Activated CD8-positive, alpha-beta memory T cell treated with anti-CD3 and anti-CD28 coated beads, Interleukin-2, amount 10 ng/mL, durations not matched to agents 7 days and 5 days (primary cell): Measurements from ENCODE around the gene TAS2R8. TPM values are rescaled to one million over a fixed set of nuclear protein-coding genes. Genes with fewer than 3 reads are reported as not detected.

ENCODE experiments used
- ATAC-seq: fragments of 150-1000 bp; cut with Tn5 transposase; one replicate; pipeline ENCODE4 v1.10.0; 2021; ENCODE audit warnings: moderate library complexity
- CTCF ChIA-PET: fragments of 350-600 bp; sonication (Branson Sonifier 250); formaldehyde crosslinking; loops from one replicate; lab custom pipeline; 2021; ENCODE audit warnings: antibody characterized with exemption; lab: Charles Lee
- DNase-seq: peaks from one replicate; pipeline ENCODE4 v3.0.0-alpha.2; 2020
- H3K27ac Mint-ChIP-seq: one replicate; pipeline ENCODE4 v1.8.0; 2021; ENCODE audit warnings: mild to moderate bottlenecking, mixed read lengths
- H3K27me3 Mint-ChIP-seq: one replicate; pipeline ENCODE4 v1.8.0; 2021; ENCODE audit warnings: mixed read lengths
- H3K36me3 Mint-ChIP-seq: one replicate; pipeline ENCODE4 v1.8.0; 2021; ENCODE audit warnings: mild to moderate bottlenecking, mixed read lengths
- H3K4me1 Mint-ChIP-seq: one replicate; pipeline ENCODE4 v1.8.0; 2021; ENCODE audit warnings: mixed read lengths
- H3K4me3 Mint-ChIP-seq: one replicate; pipeline ENCODE4 v1.8.0; 2021; ENCODE audit warnings: mild to moderate bottlenecking, moderate library complexity, mixed read lengths
- H3K9me3 Mint-ChIP-seq: one replicate; pipeline ENCODE4 v1.8.0; 2022; ENCODE audit warnings: low read depth, mixed read lengths
- total RNA-seq, 2 experiments: library from RNA; stranded (reverse); gene quantifications; one replicate each; pipeline ENCODE4 v1.2.3, GENCODE V29; 2021

TAS2R8 gene
- total RNA-seq, result not detected

GRCh38 chr12:10807186-10807585 is at the start of gene TAS2R8:
TAS2R8 (minus strand) TSS chr12:10807286; CDS start chr12:10806980, 306 bp downstream.
- Mint-ChIP-seq H3K9me3 (no peaks in the 10 kb centered on the region), H3K27ac (no peak within 1 kb of the TSS), H3K4me1 (no peaks in the 10 kb centered on the region), H3K27me3 (peaks cover 47% of the 10 kb centered on the region), H3K4me3 (no peak within 1 kb of the TSS), H3K36me3 (no peaks in the 10 kb centered on the region)
- ATAC-seq (no peak), DNase-seq (no peak)
- CTCF ChIA-PET, result no interaction called here

- Mint-ChIP-seq H3K36me3 (peaks cover 58% of the 10 kb centered on the region), H3K4me3 (no peak overlapping the region), H3K27me3 (no peaks in the 10 kb centered on the region), H3K9me3 (peaks cover 25% of the 10 kb centered on the region), H3K4me1 (peaks cover 15% of the 10 kb centered on the region), H3K27ac (no peak overlapping the region)
- CTCF ChIA-PET, result no interaction called here
- DNase-seq (no peak), ATAC-seq (no peak)
Measured at GRCh38 chr12:10855807-10856206, 48.7 kb upstream of the TAS2R8 start.

GRCh38 chr12:10853776-10854175 is 46.7 kb upstream of the TAS2R8 start:
- peaks cover 35% of the 10 kb centered on the region for H3K4me1 Mint-ChIP-seq
- H3K27ac Mint-ChIP-seq, result no peak overlapping the region
- ATAC-seq, result no peak
- H3K36me3 Mint-ChIP-seq, result peaks cover 51% of the 10 kb centered on the region
- CTCF ChIA-PET, result no interaction called here
- H3K9me3 Mint-ChIP-seq, result peaks cover 25% of the 10 kb centered on the region
- no peak overlapping the region for H3K4me3 Mint-ChIP-seq
- H3K27me3 Mint-ChIP-seq, result no peaks in the 10 kb centered on the region
- no peak for DNase-seq

GRCh38 chr12:10851243-10851858 is 44.3 kb upstream of the TAS2R8 start:
- H3K4me1 Mint-ChIP-seq, result peaks cover 38% of the 10 kb centered on the region
- peaks cover 9% of the 10 kb centered on the region for H3K9me3 Mint-ChIP-seq
- peak overlapping the region; percentile 26 for H3K27ac Mint-ChIP-seq
- ATAC-seq (no peak), DNase-seq (no peak)
- CTCF ChIA-PET, result interaction anchor here (1.2 kb wide), 1 partner anchor 32 kb away, joined by 3 read pairs; the partner anchor contains the start of gene PRH1
- H3K36me3 Mint-ChIP-seq, result peaks cover 43% of the 10 kb centered on the region
- no peaks in the 10 kb centered on the region for H3K27me3 Mint-ChIP-seq
- no peak overlapping the region for H3K4me3 Mint-ChIP-seq

- Mint-ChIP-seq H3K4me1 (peaks cover 38% of the 10 kb centered on the region), H3K9me3 (no peaks in the 10 kb centered on the region), H3K4me3 (no peak within 1 kb of the TSS), H3K36me3 (peaks cover 34% of the 10 kb centered on the region), H3K27ac (peak within 1 kb of the TSS; percentile 63), H3K27me3 (no peaks in the 10 kb centered on the region)
- ATAC-seq (peak; percentile 85), DNase-seq (peak; percentile 82)
- CTCF ChIA-PET, result no interaction called here
Measured at GRCh38 chr12:10849425-10849878, 42.4 kb upstream of the TAS2R8 start, which contains the start of gene PRR4. PRR4 (minus strand) TSS chr12:10849475; CDS start chr12:10849437, 38 bp downstream.

- H3K4me3 Mint-ChIP-seq, result no peak overlapping the region
- ATAC-seq (no peak), DNase-seq (no peak)
- peaks cover 34% of the 10 kb centered on the region for H3K36me3 Mint-ChIP-seq
- H3K4me1 Mint-ChIP-seq, result peaks cover 38% of the 10 kb centered on the region
- CTCF ChIA-PET, result no interaction called here
- H3K9me3 Mint-ChIP-seq, result no peaks in the 10 kb centered on the region
- no peak overlapping the region for H3K27ac Mint-ChIP-seq
- H3K27me3 Mint-ChIP-seq, result no peaks in the 10 kb centered on the region
Measured at GRCh38 chr12:10847744-10848143, 40.7 kb upstream of the TAS2R8 start.

GRCh38 chr12:10842862-10843261 is 35.8 kb upstream of the TAS2R8 start:
- CTCF ChIA-PET, result no interaction called here
- Mint-ChIP-seq H3K4me3 (no peak overlapping the region), H3K36me3 (peaks cover 17% of the 10 kb centered on the region), H3K9me3 (no peaks in the 10 kb centered on the region), H3K4me1 (no peaks in the 10 kb centered on the region), H3K27me3 (no peaks in the 10 kb centered on the region), H3K27ac (no peak overlapping the region)
- ATAC-seq (no peak), DNase-seq (no peak)

GRCh38 chr12:10838461-10838860 is 31.4 kb upstream of the TAS2R8 start:
- Mint-ChIP-seq H3K36me3 (peaks cover 4% of the 10 kb centered on the region), H3K4me3 (no peak overlapping the region), H3K9me3 (no peaks in the 10 kb centered on the region), H3K27ac (no peak overlapping the region), H3K27me3 (no peaks in the 10 kb centered on the region), H3K4me1 (no peaks in the 10 kb centered on the region)
- CTCF ChIA-PET, result no interaction called here
- ATAC-seq (no peak), DNase-seq (no peak)

GRCh38 chr12:10829994-10830393 is 22.9 kb upstream of the TAS2R8 start:
- Mint-ChIP-seq H3K27ac (no peak overlapping the region), H3K27me3 (no peaks in the 10 kb centered on the region), H3K36me3 (no peaks in the 10 kb centered on the region), H3K4me3 (no peak overlapping the region), H3K4me1 (no peaks in the 10 kb centered on the region), H3K9me3 (no peaks in the 10 kb centered on the region)
- CTCF ChIA-PET, result no interaction called here
- no peak for ATAC-seq
- no peak for DNase-seq

- H3K4me3 Mint-ChIP-seq, result no peak within 1 kb of the TSS
- CTCF ChIA-PET, result no interaction called here
- H3K9me3 Mint-ChIP-seq, result no peaks in the 10 kb centered on the region
- DNase-seq (no peak), ATAC-seq (no peak)
- H3K27me3 Mint-ChIP-seq, result no peaks in the 10 kb centered on the region
- no peaks in the 10 kb centered on the region for H3K36me3 Mint-ChIP-seq
- H3K4me1 Mint-ChIP-seq, result no peaks in the 10 kb centered on the region
- no peak within 1 kb of the TSS for H3K27ac Mint-ChIP-seq
Measured at GRCh38 chr12:10826258-10826657, 19.2 kb upstream of the TAS2R8 start, which contains the start of gene TAS2R10. TAS2R10 (minus strand) TSS chr12:10826358; CDS start chr12:10826269, 89 bp downstream.

- Mint-ChIP-seq H3K4me3 (no peak overlapping the region), H3K27me3 (no peaks in the 10 kb centered on the region), H3K27ac (no peak overlapping the region), H3K9me3 (no peaks in the 10 kb centered on the region), H3K36me3 (no peaks in the 10 kb centered on the region), H3K4me1 (no peaks in the 10 kb centered on the region)
- CTCF ChIA-PET, result no interaction called here
- DNase-seq (no peak), ATAC-seq (no peak)
Measured at GRCh38 chr12:10824957-10825356, 17.9 kb upstream of the TAS2R8 start.

- CTCF ChIA-PET, result no interaction called here
- Mint-ChIP-seq H3K27me3 (peaks cover 34% of the 10 kb centered on the region), H3K4me1 (no peaks in the 10 kb centered on the region), H3K36me3 (no peaks in the 10 kb centered on the region), H3K9me3 (no peaks in the 10 kb centered on the region), H3K4me3 (no peak overlapping the region), H3K27ac (no peak overlapping the region)
- ATAC-seq, result no peak
- DNase-seq, result no peak
Measured at GRCh38 chr12:10811883-10812536, 4.9 kb upstream of the TAS2R8 start.

GRCh38 chr12:10810068-10810467 is 3.0 kb upstream of the TAS2R8 start, which contains the start of gene TAS2R9:
TAS2R9 (minus strand) TSS chr12:10810168; CDS start chr12:10810075, 93 bp downstream.
- ATAC-seq, result no peak
- no peak for DNase-seq
- H3K9me3 Mint-ChIP-seq, result no peaks in the 10 kb centered on the region
- no peak within 1 kb of the TSS for H3K27ac Mint-ChIP-seq
- H3K4me3 Mint-ChIP-seq, result no peak within 1 kb of the TSS
- H3K27me3 Mint-ChIP-seq, result peaks cover 46% of the 10 kb centered on the region
- H3K36me3 Mint-ChIP-seq, result no peaks in the 10 kb centered on the region
- CTCF ChIA-PET, result no interaction called here
- H3K4me1 Mint-ChIP-seq, result no peaks in the 10 kb centered on the region

- H3K4me3 Mint-ChIP-seq, result no peak within 1 kb of the TSS
- peaks cover 54% of the 10 kb centered on the region for H3K27me3 Mint-ChIP-seq
- no peaks in the 10 kb centered on the region for H3K9me3 Mint-ChIP-seq
- H3K27ac Mint-ChIP-seq, result no peak within 1 kb of the TSS
- CTCF ChIA-PET, result no interaction called here
- ATAC-seq, result no peak
- no peaks in the 10 kb centered on the region for H3K4me1 Mint-ChIP-seq
- no peaks in the 10 kb centered on the region for H3K36me3 Mint-ChIP-seq
- DNase-seq, result no peak
Measured at GRCh38 chr12:10802587-10802986, 4.5 kb downstream of the TAS2R8 start, which contains the start of gene TAS2R7. TAS2R7 (minus strand) TSS chr12:10802627; CDS start chr12:10802570, 57 bp downstream.
